Measurements from ENCODE around the gene A2ML1.
"Not testable (repeated sequence)": the region's sequence is repeated elsewhere in the genome, so short reads cannot be mapped to it uniquely, and the experiment has no call there.

Gene A2ML1

DNA sequence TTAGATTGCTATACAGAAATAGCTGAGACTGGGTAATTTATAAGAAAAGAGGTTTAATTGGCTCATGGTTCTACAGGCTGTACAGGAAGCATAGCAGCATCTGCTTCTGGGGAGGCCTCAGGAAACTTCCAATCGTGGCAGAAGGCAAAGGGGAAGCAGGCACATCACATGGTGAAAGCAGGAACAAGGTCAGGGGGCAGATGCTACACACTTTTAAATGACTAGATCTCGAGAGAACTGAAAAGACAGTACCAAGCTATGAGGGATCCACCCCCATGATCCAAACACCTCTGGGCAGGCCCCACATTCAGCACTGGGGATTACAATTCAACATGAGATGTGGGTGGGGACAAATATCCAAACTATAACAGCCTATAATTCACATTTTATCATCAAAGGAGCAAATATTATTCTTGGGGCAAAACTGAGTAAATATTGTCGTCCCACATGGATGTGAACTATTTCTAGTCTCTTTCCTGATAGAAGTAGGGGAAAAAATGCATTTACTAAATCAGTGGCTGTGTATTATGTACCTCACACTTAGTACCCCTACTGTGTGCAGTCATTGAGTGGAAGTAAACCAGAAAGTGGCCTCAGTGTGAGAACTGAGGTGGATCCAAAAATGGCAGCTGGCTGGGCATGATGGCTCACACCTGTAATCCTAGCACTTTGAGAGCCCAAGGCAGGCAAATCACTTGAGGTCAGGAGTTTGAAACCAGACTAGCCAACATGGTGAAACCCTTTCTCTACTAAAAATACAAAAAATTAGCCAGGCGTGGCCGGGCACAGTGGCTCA is 25.4 kb upstream of the A2ML1 start:
- TF ChIP-seq POLR2A (IDR thresholded peaks at IDR 0.05; ENCODE audit: low read depth, low read length), result no peak
- DNase-seq (ENCODE audit: insufficient read length, low spot score), result no peak
- no peak for FAIRE-seq

GRCh38 chr12:8801213-8801612 is 21.2 kb upstream of the A2ML1 start:
- FAIRE-seq, result not testable (repeated sequence)

DNA sequence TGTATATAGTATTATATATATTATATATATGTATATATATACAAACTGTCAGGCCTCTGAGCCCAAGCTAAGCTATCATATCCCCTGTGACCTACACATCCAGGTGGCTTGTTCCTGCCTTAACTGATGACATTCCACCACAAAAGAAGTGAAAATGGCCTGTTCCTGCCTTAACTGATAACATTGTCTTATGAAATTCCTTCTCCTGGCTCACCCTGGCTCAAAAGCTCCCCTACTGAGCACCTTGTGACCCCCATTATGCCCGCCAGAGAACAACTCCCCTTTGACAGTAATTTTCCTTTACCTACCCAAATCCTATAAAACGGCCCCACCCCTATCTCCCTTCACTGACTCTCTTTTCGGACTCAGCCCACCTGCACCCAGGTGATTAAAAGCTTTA is 17.6 kb upstream of the A2ML1 start:
- not testable (repeated sequence) for FAIRE-seq; DNase-seq (ENCODE audit: insufficient read length, low spot score)

More at GRCh38 chr12:8801213-8801612, 21.2 kb upstream of the A2ML1 start:
- not testable (repeated sequence) for DNase-seq (ENCODE audit: insufficient read length, low spot score)

DNA sequence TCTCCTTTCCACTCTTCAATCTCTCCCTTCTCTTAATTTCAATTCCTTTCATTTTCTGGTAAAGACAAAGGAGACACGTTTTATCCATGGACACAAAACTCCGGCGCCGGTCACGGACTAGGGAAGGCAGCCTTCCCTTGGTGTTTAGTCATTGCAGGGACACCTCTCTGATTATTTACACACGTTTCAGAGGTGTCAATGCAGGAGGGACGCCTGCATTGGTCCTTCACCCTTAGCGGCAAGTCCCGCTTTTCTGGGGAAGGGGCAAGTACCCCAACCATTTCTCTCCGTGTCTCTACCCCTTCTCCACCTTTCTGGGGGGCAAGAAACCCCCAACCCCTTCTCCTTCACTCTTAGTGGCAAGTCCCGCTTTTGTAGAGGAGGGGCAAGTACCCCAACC is 16.9 kb upstream of the A2ML1 start:
- FAIRE-seq; DNase-seq (ENCODE audit: insufficient read length, low spot score): not testable (repeated sequence)

- DNase-seq (ENCODE audit: insufficient read length, low spot score); FAIRE-seq: not testable (repeated sequence)
Observed at GRCh38 chr12:8807084-8807483, 15.3 kb upstream of the A2ML1 start.

- not testable (repeated sequence) for DNase-seq (ENCODE audit: insufficient read length, low spot score); FAIRE-seq
Observed at GRCh38 chr12:8810112-8810511, 12.3 kb upstream of the A2ML1 start.

GRCh38 chr12:8813572-8814357 is 8.7 kb upstream of the A2ML1 start:
- no peak for FAIRE-seq
- TF ChIP-seq POLR2A (IDR thresholded peaks at IDR 0.05; ENCODE audit: low read depth, low read length), result no peak
- no peak for TF ChIP-seq POLR2AphosphoS5 (IDR thresholded peaks at IDR 0.05; ENCODE audit: low read depth, low read length)
- TF ChIP-seq PAX5 (IDR thresholded peaks at IDR 0.05; ENCODE audit: insufficient read depth, low read length, severe bottlenecking), result no peak
- TF ChIP-seq POU2F2 (IDR thresholded peaks at IDR 0.05; ENCODE audit: low read depth, low read length), result no peak
- no peak for TF ChIP-seq TAF1 (IDR thresholded peaks at IDR 0.05; ENCODE audit: low read depth, low read length)
- TF ChIP-seq SPI1 (IDR thresholded peaks at IDR 0.05; ENCODE audit: low read depth, low read length), result no peak
- DNase-seq (ENCODE audit: insufficient read length, low spot score), result no peak

DNA sequence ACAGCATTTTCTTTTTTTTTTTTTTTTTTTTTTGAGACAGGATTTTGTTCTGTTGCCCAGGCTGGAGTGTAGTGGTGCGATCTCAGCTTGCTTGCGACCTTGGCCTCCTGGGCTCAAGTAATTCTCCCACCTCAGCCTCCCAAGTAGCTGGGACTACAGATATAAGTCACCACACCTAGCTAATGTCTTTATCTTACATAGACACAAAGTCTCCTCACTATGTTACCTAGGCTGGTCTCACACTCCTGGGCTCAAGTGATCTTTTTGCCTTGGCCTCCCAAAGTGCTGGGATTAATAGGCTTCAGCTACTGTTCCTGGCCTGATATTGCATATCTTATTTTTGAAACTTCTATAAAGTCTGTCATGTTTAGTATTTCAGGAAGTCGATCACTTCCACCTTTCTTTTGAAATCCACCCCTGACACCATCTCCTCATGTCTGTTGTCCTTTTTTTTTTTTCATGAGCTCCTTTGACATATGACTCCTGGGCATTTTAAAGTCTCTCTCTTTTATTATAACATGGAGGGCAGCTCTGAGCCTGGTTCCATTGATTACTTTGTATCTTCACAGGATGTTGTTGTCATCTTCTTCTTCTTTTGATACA is 5.9 kb upstream of the A2ML1 start:
- DNase-seq (ENCODE audit: insufficient read length, low spot score) (no peak), FAIRE-seq (no peak)
- TF ChIP-seq SPI1 (IDR thresholded peaks at IDR 0.05; ENCODE audit: low read depth, low read length), result no peak
- no peak for TF ChIP-seq POU2F2 (IDR thresholded peaks at IDR 0.05; ENCODE audit: low read depth, low read length)
- TF ChIP-seq PAX5 (IDR thresholded peaks at IDR 0.05; ENCODE audit: insufficient read depth, low read length, severe bottlenecking), result no peak

DNA sequence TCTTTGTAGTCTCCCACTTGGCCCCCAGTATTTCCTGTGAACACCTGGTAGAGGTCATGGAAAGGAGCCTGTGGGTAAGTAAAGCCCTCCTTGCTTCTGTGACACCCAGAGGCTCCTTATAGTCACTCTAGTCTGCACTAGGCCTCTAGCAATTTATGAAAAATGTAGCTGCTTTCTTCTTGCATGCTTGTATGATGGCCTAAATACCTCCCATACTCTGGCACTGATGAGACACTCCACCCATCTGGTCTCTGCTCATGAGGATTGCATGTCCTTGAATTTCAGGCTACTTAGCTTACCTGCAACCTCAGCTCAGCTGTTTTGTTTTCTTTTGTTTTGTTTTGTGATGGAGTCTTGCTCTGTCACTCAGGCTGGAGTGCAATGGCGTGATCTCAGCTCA is 4.6 kb upstream of the A2ML1 start:
- FAIRE-seq, result no peak
- no peak for DNase-seq (ENCODE audit: insufficient read length, low spot score)
- no peak for TF ChIP-seq PAX5 (IDR thresholded peaks at IDR 0.05; ENCODE audit: insufficient read depth, low read length, severe bottlenecking)
- TF ChIP-seq POU2F2 (IDR thresholded peaks at IDR 0.05; ENCODE audit: low read depth, low read length), result no peak
- TF ChIP-seq POLR2AphosphoS5 (IDR thresholded peaks at IDR 0.05; ENCODE audit: low read depth, low read length), result no peak
- no peak for TF ChIP-seq POLR2A (IDR thresholded peaks at IDR 0.05; ENCODE audit: low read depth, low read length)
- TF ChIP-seq TAF1 (IDR thresholded peaks at IDR 0.05; ENCODE audit: low read depth, low read length), result no peak
- no peak for TF ChIP-seq SPI1 (IDR thresholded peaks at IDR 0.05; ENCODE audit: low read depth, low read length)

DNA sequence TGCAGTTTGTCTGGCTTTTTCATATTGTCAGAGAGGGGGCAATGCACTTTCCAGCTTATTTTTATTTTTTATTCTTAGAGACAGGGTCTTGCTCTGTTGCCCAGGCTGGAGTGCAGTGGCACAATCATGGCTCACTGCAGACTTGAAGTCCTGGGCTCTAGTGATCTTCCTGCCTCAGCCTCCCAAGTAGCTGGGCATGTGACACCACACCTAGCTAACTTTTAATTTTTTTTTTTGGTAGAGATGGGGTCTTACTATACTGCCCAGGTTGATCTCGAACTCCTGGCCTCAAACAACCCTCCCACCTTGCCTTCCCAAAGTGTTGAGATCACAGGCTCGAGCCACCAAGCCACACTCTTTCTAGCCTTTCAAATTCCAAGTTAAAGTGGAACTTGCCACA is 3.9 kb upstream of the A2ML1 start:
- DNase-seq (ENCODE audit: insufficient read length, low spot score), result no peak
- TF ChIP-seq POU2F2 (IDR thresholded peaks at IDR 0.05; ENCODE audit: low read depth, low read length) (no peak), TAF1 (IDR thresholded peaks at IDR 0.05; ENCODE audit: low read depth, low read length) (no peak), PAX5 (IDR thresholded peaks at IDR 0.05; ENCODE audit: insufficient read depth, low read length, severe bottlenecking) (no peak), POLR2A (IDR thresholded peaks at IDR 0.05; ENCODE audit: low read depth, low read length) (no peak), POLR2AphosphoS5 (IDR thresholded peaks at IDR 0.05; ENCODE audit: low read depth, low read length) (no peak), SPI1 (IDR thresholded peaks at IDR 0.05; ENCODE audit: low read depth, low read length) (no peak)
- no peak for FAIRE-seq

GRCh38 chr12:8819666-8819980 is 2.8 kb upstream of the A2ML1 start:
- TF ChIP-seq PAX5 (IDR thresholded peaks at IDR 0.05; ENCODE audit: insufficient read depth, low read length, severe bottlenecking), result no peak
- TF ChIP-seq SPI1 (IDR thresholded peaks at IDR 0.05; ENCODE audit: low read depth, low read length), result no peak
- TF ChIP-seq TAF1 (IDR thresholded peaks at IDR 0.05; ENCODE audit: low read depth, low read length), result no peak
- no peak for TF ChIP-seq POLR2A (IDR thresholded peaks at IDR 0.05; ENCODE audit: low read depth, low read length)
- no peak for TF ChIP-seq POLR2AphosphoS5 (IDR thresholded peaks at IDR 0.05; ENCODE audit: low read depth, low read length)
- TF ChIP-seq POU2F2 (IDR thresholded peaks at IDR 0.05; ENCODE audit: low read depth, low read length), result no peak
- no peak for DNase-seq (ENCODE audit: insufficient read length, low spot score)
- FAIRE-seq, result no peak

GRCh38 chr12:8820676-8821407 is 1.6 kb upstream of the A2ML1 start:
- not testable (repeated sequence) for FAIRE-seq; DNase-seq (ENCODE audit: insufficient read length, low spot score)

All from GM12891 (cell line).